GM10248 (cell line): Measurements from ENCODE around the gene STAU1.
"Not testable (repeated sequence)": the region's sequence is repeated elsewhere in the genome, so short reads cannot be mapped to it uniquely, and the experiment has no call there.

Source experiments
- CTCF ChIA-PET: fragments of 300-600 bp; sonication (Branson Sonifier 250); formaldehyde crosslinking; extraction: SDS; loops from one replicate; lab custom pipeline; 2021; ENCODE audit warnings: antibody characterized with exemption; lab: Yijun Ruan, JAX
- POLR2A ChIA-PET: fragments of 350-650 bp; sonication (Branson Sonifier 250); formaldehyde crosslinking; extraction: SDS; loops from one replicate; lab custom pipeline; 2020; ENCODE audit warnings: antibody characterized with exemption; lab: Yijun Ruan, JAX
- DNase-seq: peaks from one replicate; pipeline ENCODE4 v3.0.0; 2012; ENCODE audit errors: extremely low spot score
- TF ChIP-seq, protein P1 (sequence below): IDR thresholded peaks from 2 replicates; pipeline ENCODE4 v1.5.1; 2012; ENCODE audit warnings: mild to moderate bottlenecking, low read depth; ENCODE audit errors: extremely low read depth, missing control alignments, control extremely low read depth

Gene STAU1

DNA sequence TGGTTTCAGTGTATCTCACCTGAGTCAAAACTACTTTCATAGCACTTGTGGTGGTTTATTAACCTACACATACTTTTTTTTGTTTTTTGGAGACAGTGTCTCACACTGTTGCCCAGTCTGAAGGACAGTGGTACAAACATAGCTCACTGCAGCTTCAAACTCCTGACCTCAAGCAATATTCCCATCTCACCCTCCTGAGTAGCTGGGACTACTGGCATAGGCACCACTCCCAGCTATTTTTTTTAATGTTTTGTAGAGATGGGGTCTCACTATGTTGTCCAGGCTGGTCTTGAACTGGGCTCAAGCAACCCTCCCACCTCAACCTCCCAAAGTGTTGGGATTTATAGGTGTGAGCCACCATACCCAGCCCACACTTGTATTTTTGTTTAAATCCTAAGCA is 49.7 kb downstream of the STAU1 start:
- POLR2A ChIA-PET, result interaction anchor here (0.6 kb wide), 3 partner anchors 25 to 30 kb away, joined by 3 read pairs; no protein-coding TSS in a partner anchor
- CTCF ChIA-PET, result interaction anchor here (0.9 to 2.1 kb wide), 7 partner anchors 11 to 107 kb away, joined by 3 to 11 read pairs (median 4); partner anchors contain the start of gene DDX27
- no peak for DNase-seq
- TF ChIP-seq, protein P1, sequence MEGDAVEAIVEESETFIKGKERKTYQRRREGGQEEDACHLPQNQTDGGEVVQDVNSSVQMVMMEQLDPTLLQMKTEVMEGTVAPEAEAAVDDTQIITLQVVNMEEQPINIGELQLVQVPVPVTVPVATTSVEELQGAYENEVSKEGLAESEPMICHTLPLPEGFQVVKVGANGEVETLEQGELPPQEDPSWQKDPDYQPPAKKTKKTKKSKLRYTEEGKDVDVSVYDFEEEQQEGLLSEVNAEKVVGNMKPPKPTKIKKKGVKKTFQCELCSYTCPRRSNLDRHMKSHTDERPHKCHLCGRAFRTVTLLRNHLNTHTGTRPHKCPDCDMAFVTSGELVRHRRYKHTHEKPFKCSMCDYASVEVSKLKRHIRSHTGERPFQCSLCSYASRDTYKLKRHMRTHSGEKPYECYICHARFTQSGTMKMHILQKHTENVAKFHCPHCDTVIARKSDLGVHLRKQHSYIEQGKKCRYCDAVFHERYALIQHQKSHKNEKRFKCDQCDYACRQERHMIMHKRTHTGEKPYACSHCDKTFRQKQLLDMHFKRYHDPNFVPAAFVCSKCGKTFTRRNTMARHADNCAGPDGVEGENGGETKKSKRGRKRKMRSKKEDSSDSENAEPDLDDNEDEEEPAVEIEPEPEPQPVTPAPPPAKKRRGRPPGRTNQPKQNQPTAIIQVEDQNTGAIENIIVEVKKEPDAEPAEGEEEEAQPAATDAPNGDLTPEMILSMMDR, result no peak

DNA sequence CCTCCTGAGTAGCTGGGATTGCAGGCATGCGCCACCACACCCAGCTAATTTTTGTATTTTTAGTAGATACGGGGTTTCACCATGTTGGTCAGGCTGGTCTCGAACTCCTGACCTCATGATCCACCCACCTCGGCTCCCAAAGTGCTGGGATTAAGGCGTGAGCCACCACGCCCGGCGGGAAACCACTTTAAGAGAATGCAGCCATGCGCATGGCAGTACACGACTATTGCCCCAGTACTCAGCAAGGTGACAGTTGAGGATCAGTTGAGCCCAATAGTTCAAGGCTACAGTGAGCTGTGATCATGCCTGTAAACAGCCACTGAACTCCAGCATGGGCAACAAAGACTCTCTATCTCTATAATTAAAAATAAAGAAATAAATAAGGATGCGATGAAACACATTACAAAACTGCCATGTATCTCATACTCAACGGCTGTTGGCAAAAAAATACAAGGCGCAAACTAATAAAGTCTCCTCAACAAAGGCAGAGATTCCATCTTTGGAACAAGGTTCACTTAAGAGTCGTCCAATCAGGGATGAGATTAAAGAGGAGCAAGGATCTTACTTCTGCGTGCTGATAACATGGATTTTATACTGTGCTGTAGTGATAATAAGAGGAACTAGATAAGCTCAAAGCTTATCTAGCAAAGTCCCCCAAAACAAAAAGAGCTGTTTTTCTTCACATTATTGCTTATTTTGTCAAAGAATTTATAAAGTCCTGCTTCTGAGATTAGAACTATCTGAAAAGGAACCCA is 51.1 kb downstream of the STAU1 start:
- TF ChIP-seq, protein P1, result no peak
- DNase-seq, result no peak
- ChIA-PET CTCF (interaction anchor here (1.9 to 4.7 kb wide), 3 partner anchors 80 to 82 kb away, joined by 5 to 103 read pairs (median 11); partner anchors contain the start of gene DDX27), POLR2A (no interaction called here)

DNA sequence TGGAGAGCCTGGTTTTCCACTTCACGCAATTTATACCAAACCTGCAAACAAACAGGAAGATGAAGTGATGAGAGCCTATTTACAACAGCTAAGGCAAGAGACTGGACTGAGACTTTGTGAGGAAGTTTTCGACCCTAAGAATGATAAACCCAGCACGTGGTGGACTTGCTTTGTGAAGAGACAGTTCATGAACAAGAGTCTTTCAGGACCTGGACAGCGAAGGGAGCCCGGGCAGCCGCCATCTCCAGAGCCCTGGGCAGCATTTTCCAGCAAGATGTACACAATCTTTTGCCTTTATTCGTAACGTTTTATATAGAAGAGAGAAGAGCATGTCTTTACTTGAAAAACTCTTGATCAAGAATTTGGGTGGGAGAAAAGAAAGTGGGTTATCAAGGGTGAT is 53.3 kb downstream of the STAU1 start:
- ChIA-PET POLR2A (interaction anchor here (1.0 kb wide), 1 partner anchor 8 kb away, joined by 7 read pairs; no protein-coding TSS in a partner anchor), CTCF (interaction anchor here (1.6 to 4.7 kb wide), 3 partner anchors 9 to 82 kb away, joined by 4 to 103 read pairs (median 17); partner anchors contain the start of gene DDX27)
- DNase-seq, result not testable (repeated sequence)

DNA sequence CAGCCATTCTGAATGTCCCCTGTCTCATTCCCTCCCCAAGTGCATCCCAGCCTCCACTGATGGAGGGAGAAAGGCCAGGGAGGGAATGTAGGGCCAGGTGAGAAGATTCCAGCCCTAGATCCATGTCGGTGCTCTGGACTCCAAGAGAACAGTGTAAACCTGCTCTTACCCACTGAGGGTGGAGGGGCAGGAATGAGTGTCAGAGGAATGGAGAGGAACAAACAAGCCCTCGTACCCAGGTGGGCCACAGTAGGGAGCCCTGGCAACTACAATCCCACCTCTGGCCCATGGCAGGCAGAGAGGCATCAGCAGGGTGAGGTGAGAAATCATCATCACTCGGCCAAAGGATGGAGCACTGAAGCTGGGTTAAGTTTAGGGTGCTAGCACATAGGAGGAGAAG is 54.6 kb downstream of the STAU1 start:
- no peak for DNase-seq
- ChIA-PET CTCF (interaction anchor here (0.9 to 4.7 kb wide), 21 partner anchors 8 to 143 kb away, joined by 3 to 103 read pairs (median 4); partner anchors contain the start of gene DDX27), POLR2A (interaction anchor here (1.0 kb wide), 1 partner anchor 9 kb away, joined by 7 read pairs; no protein-coding TSS in a partner anchor)
- TF ChIP-seq, protein P1, result no peak

DNA sequence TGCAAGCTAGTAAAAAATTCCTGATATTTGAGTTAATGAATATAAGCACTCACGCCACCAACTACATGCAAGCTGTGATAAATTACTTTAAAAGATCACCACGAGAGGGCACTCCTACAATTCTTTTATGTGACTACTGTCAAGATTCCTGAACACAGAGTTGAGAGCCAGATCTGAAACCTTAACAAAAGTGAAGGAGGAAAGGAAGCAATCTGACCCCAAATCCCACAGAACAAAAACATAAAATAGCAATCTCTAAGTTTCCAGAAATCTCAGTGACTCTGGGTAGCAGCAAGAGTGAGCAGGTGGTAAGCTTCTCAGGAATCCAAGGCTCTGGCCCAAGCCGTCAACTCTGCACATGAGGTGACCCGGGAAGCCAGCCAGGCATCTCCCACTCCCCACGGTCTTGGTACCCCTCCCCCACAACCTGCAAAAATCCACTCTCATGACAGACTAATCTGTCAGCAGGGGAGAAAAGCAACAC is 55.1 kb downstream of the STAU1 start:
- CTCF ChIA-PET, result interaction anchor here (0.6 to 4.7 kb wide), 35 partner anchors 8 to 189 kb away, joined by 3 to 103 read pairs (median 4); partner anchors contain the start of gene DDX27
- DNase-seq, result peak; percentile 59
- POLR2A ChIA-PET, result interaction anchor here (0.6 kb wide), 1 partner anchor 53 kb away, joined by 3 read pairs; no protein-coding TSS in a partner anchor
- TF ChIP-seq, protein P1, result peak; percentile 61

DNA sequence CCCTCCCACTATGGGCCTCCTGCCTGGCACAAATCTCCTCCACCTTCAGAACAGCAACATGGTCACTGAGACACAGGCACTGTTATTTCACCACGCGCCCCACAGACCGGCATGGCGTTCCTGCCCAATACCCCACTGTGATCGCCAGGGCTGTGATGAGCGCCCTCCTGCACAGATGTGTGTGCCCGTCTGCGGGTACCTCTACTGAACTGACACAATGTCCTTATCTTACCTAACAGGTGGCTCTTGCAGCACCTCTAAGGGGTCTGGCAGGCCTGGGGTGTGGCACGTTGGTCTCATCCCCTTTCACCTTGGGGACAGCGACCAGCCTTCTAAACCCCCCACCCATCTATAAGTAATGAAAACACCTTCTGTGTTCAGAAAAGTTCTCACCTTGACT is 64.2 kb downstream of the STAU1 start:
- CTCF ChIA-PET, result interaction anchor here (2.1 kb wide), 1 partner anchor 9 kb away, joined by 9 read pairs; no protein-coding TSS in a partner anchor
- no peak for DNase-seq
- POLR2A ChIA-PET, result no interaction called here
- TF ChIP-seq, protein P1, result no peak
